Uterus (tissue), 4 donors: Measurements from ENCODE around the gene TMEM42. TPM values are rescaled to one million over a fixed set of nuclear protein-coding genes. Genes with fewer than 3 reads are reported as not detected.

Experiments
- DNase-seq, 2 donors: peaks; one replicate each; pipeline ENCODE4 v3.0.0-alpha.2; 2019 to 2020
- H3K27ac ChIP-seq, 2 donors: fragments of 200-600 bp; sonication (generic); 1 replicate in 1 of 2; 2 replicates in 1 of 2; pipeline ENCODE4 v1.5.1; 2016 to 2018
- H3K27me3 ChIP-seq, 2 donors: fragments of 200-600 bp; sonication (generic); one replicate each; pipeline ENCODE4 v1.5.1; 2018 to 2019; ENCODE audit warnings: control low read depth in 1 of 2
- H3K36me3 ChIP-seq, 2 donors: fragments of 200-600 bp; sonication (generic); one replicate each; pipeline ENCODE4 v1.5.1; 2019; ENCODE audit warnings: control low read depth in 1 of 2
- H3K4me1 ChIP-seq, 2 donors: fragments of 200-600 bp; sonication (generic); one replicate each; pipeline ENCODE4 v1.5.1; 2018 to 2019; ENCODE audit warnings: control low read depth in 1 of 2
- H3K4me3 ChIP-seq, 2 donors: fragments of 200-600 bp; sonication (generic); 1 replicate in 1 of 2; 2 replicates in 1 of 2; pipeline ENCODE4 v1.5.1; 2018 to 2019; ENCODE audit warnings: mild to moderate bottlenecking in 1 of 2
- H3K9me3 ChIP-seq, 2 donors: fragments of 200-600 bp; sonication (generic); one replicate each; pipeline ENCODE4 v1.5.1; 2019; ENCODE audit warnings: control low read depth in 1 of 2
- POLR2A ChIP-seq, 2 donors: fragments of 450-650 bp; IDR thresholded peaks; one replicate each; pipeline ENCODE4 v1.6.1; 2016; ENCODE audit warnings: antibody characterized with exemption in 2 of 2, mild to moderate bottlenecking in 1 of 2, moderate library complexity in 1 of 2
- intact Hi-C: fragments of 100-400 bp; cut with DNase I; formaldehyde crosslinking; loops from one replicate; pipeline ENCODE4 v1.15.1; 2023; ENCODE audit warnings: low total_unique reads
- total RNA-seq, 4 donors: library from RNA; depleted of rRNA in 3 of 4; stranded (reverse); fragments of >200 nt in 3 of 4; gene quantifications; one replicate each; pipeline versions ENCODE4 v1.1.0 to v1.2.4, GENCODE V29; 2014 to 2023
- TF ChIP-seq, protein P1 (sequence below), 4 experiments: fragments of 200-600 bp in 2 of 4; fragments of 450-650 bp in 2 of 4; sonication (generic) in 2 of 4; IDR thresholded peaks; one replicate each; pipeline ENCODE4 v1.5.1; 2016 to 2019; ENCODE audit warnings: antibody characterized with exemption in 4 of 4, mild to moderate bottlenecking in 2 of 4, moderate library complexity in 1 of 4
- donor health status: DM: yes; HTN: yes; CAD: no.

TMEM42 gene
- total RNA-seq, 4 donors from 2014 or later = 2.6 to 14.9 (median 7.1) TPM

DNA sequence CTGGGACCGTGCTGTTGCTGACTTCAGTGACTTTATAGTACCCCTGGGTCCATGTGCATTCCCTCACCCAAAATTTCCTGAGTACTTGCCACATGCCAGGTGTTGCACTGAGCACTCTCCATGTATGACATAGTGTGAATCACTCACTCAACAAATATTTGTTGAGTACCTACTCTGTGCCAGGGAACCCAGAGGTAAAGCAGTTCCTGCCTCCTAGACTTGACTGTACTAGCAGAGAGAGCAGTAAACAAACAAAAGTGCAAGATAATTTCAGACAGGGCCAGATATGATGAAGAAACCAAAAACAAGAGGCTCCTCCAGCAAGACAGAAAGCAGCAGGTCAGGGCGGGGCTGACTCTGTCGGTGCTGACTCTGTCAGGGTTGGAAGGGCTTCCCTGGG lies 24.8 kb downstream of the TMEM42 start:
- Histone ChIP-seq H3K27me3 (no peaks in the 10 kb centered on the region), H3K27ac (no peak overlapping the region), H3K4me3 (no peak overlapping the region), H3K4me1 (no peaks in the 10 kb centered on the region), H3K9me3 (no peaks in the 10 kb centered on the region), H3K36me3 (no peaks in the 10 kb centered on the region)
- DNase-seq = no peak
- intact Hi-C loops = no loop called here
- TF ChIP-seq, protein P1, sequence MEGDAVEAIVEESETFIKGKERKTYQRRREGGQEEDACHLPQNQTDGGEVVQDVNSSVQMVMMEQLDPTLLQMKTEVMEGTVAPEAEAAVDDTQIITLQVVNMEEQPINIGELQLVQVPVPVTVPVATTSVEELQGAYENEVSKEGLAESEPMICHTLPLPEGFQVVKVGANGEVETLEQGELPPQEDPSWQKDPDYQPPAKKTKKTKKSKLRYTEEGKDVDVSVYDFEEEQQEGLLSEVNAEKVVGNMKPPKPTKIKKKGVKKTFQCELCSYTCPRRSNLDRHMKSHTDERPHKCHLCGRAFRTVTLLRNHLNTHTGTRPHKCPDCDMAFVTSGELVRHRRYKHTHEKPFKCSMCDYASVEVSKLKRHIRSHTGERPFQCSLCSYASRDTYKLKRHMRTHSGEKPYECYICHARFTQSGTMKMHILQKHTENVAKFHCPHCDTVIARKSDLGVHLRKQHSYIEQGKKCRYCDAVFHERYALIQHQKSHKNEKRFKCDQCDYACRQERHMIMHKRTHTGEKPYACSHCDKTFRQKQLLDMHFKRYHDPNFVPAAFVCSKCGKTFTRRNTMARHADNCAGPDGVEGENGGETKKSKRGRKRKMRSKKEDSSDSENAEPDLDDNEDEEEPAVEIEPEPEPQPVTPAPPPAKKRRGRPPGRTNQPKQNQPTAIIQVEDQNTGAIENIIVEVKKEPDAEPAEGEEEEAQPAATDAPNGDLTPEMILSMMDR (IDR thresholded peaks at IDR 0.05) = no peak
- TF ChIP-seq POLR2A (IDR thresholded peaks at IDR 0.05) = no peak

DNA sequence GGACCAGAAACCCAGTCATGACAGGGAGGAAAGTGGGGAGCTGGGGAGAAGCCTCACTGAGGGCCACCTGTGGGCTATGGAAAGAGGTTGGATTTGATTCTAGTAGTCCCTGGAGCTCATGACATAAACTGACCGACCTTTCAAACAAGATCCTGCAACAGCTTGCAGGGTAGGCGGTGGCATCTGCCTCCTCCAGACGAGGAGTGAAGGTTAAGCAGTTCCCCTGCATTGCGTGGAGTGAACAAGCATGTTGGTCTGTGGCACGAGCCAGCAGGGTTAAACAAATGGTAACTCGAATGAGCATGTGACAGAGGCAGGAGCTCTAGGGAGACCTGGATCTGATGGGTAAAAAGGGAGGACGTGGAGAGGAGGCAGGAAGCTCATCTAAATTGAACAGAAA lies 25.4 kb downstream of the TMEM42 start:
- Histone ChIP-seq H3K9me3 (no peaks in the 10 kb centered on the region), H3K27me3 (no peaks in the 10 kb centered on the region), H3K4me3 (no peak overlapping the region), H3K4me1 (no peaks in the 10 kb centered on the region), H3K36me3 (no peaks in the 10 kb centered on the region), H3K27ac (no peak overlapping the region)
- no peak for DNase-seq
- TF ChIP-seq POLR2A (IDR thresholded peaks at IDR 0.05) = no peak
- TF ChIP-seq, protein P1 (IDR thresholded peaks at IDR 0.05) = no peak
- intact Hi-C loops = no loop called here

DNA sequence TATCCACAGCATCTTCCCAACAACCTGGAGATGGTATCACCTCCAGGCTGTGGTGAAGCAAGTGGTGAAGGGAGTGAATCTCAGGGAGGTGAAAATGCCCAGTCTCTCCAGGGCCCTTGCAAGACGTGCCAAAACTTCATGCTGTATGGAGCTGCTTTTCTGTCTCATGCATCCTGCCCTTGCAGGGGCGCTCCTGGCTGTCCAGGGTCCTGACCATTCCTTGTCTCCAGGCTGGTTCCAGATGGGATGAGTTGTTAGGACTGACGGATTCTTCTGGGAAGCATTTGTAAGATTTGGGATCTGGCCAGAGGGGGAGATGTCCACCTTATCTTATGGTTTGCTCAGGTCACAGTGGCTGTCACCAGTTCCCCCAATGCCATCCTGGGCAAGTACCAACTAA lies 28.5 kb downstream of the TMEM42 start:
- Histone ChIP-seq H3K36me3 (no peaks in the 10 kb centered on the region), H3K27me3 (no peaks in the 10 kb centered on the region), H3K4me1 (no peaks in the 10 kb centered on the region), H3K4me3 (no peak overlapping the region), H3K27ac (no peak overlapping the region), H3K9me3 (no peaks in the 10 kb centered on the region)
- no peak for DNase-seq
- TF ChIP-seq, protein P1 (IDR thresholded peaks at IDR 0.05) = no peak
- no peak for TF ChIP-seq POLR2A (IDR thresholded peaks at IDR 0.05)
- intact Hi-C loops = no loop called here

DNA sequence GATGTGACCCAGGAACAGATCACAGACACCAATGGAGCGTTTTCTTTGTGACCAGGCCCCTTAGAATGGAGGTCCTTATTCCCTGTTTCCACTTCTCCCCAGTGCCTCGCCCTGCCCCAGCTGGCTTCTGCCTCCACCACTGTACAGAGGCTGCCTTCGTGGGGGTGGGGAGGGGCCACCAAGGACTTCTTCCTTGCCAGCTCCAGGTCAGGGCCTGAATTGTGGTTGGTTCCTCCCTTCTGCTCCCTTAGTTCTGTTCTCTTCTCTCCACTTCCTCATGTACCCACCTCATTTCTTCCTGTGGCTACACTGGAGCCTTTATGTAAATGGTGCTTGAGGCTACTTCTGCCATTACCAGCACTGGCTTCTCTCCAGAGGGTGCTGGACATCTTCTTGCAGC lies 29.1 kb downstream of the TMEM42 start:
- no peaks in the 10 kb centered on the region for H3K9me3 ChIP-seq
- no peak overlapping the region for H3K4me3 ChIP-seq
- H3K36me3 ChIP-seq = no peaks in the 10 kb centered on the region
- H3K4me1 ChIP-seq = no peaks in the 10 kb centered on the region
- H3K27me3 ChIP-seq = no peaks in the 10 kb centered on the region
- intact Hi-C loops = no loop called here
- no peak for DNase-seq
- no peak overlapping the region for H3K27ac ChIP-seq
- TF ChIP-seq, protein P1 (IDR thresholded peaks at IDR 0.05) = no peak
- TF ChIP-seq POLR2A (IDR thresholded peaks at IDR 0.05) = no peak

DNA sequence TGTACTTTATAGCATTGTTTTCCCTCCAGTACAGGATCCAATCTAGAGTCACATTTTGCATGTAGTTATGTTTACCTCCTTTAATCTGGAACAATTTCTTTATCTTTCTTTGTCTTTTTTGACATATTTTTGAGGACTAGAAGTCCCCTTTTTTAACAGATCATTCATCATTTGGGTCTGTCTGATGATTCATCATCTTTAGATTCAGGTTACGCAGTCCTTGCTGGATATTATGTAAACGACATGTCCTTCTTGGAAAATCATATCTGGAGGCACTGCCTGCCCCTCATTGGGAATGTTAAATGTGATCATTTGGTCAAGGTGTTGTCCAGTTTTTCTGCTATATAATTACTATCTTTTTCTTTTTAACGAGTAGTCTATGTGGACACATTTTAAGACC lies 31.0 kb downstream of the TMEM42 start:
- DNase-seq = no peak
- H3K4me3 ChIP-seq = no peak overlapping the region
- no peak for TF ChIP-seq POLR2A (IDR thresholded peaks at IDR 0.05)
- TF ChIP-seq, protein P1 (IDR thresholded peaks at IDR 0.05) = no peak
- no peaks in the 10 kb centered on the region for H3K27me3 ChIP-seq
- H3K27ac ChIP-seq = no peak overlapping the region
- H3K36me3 ChIP-seq = no peaks in the 10 kb centered on the region
- intact Hi-C loops = no loop called here
- no peaks in the 10 kb centered on the region for H3K4me1 ChIP-seq
- no peaks in the 10 kb centered on the region for H3K9me3 ChIP-seq
